Liver (tissue), 9 donors: ENCODE measurements around the gene DIAPH3. TPM values are rescaled to one million over a fixed set of nuclear protein-coding genes. Genes with fewer than 3 reads are reported as not detected.

Source experiments
- DNase-seq: peaks from one replicate; pipeline ENCODE4 v3.0.0-alpha.2; 2017; ENCODE audit warnings: low spot score
- H3K27ac ChIP-seq, 2 donors: one replicate each; pipeline ENCODE4 v1.7.0; 2013; ENCODE audit warnings: inconsistent platforms in 2 of 2, low read length in 2 of 2, control low read depth in 1 of 2, low read depth in 1 of 2, mild to moderate bottlenecking in 1 of 2
- H3K27me3 ChIP-seq, 4 donors: one replicate each; pipeline versions ENCODE4 v1.6.1 to v1.7.0; 2013; ENCODE audit warnings: low read length in 3 of 4, inconsistent platforms in 1 of 4, mild to moderate bottlenecking in 1 of 4, moderate library complexity in 1 of 4; ENCODE audit not compliant: control insufficient read depth in 4 of 4, insufficient read depth in 4 of 4
- H3K36me3 ChIP-seq, 4 donors: one replicate each; pipeline versions ENCODE4 v1.6.1 to v1.7.0; 2013; ENCODE audit warnings: low read length in 3 of 4, mild to moderate bottlenecking in 3 of 4, low read depth in 1 of 4, moderate library complexity in 1 of 4; ENCODE audit not compliant: control insufficient read depth in 4 of 4, insufficient read depth in 3 of 4
- H3K4me1 ChIP-seq, 4 donors: one replicate each; pipeline versions ENCODE4 v1.6.1 to v1.7.0; 2013; ENCODE audit warnings: low read length in 3 of 4, mild to moderate bottlenecking in 3 of 4, moderate library complexity in 1 of 4; ENCODE audit not compliant: control insufficient read depth in 4 of 4, insufficient read depth in 4 of 4
- H3K4me3 ChIP-seq, 3 donors: one replicate each; pipeline versions ENCODE4 v1.6.1 to v1.7.0; 2013; ENCODE audit warnings: low read length in 3 of 3, control low read depth in 1 of 3, low read depth in 1 of 3, mild to moderate bottlenecking in 1 of 3
- H3K9ac ChIP-seq, 2 donors: one replicate each; pipeline ENCODE4 v1.7.0; 2013; ENCODE audit warnings: low read length in 2 of 2, mild to moderate bottlenecking in 2 of 2, moderate library complexity in 2 of 2, control low read depth in 1 of 2, low read depth in 1 of 2
- H3K9me3 ChIP-seq, 4 donors: one replicate each; pipeline versions ENCODE4 v1.6.1 to v1.7.0; 2013; ENCODE audit warnings: low read length in 3 of 4; ENCODE audit not compliant: control insufficient read depth in 4 of 4
- EGR1 ChIP-seq, 2 donors: IDR thresholded peaks; 2 replicates each; pipeline ENCODE4 v1.6.1; 2016 to 2018; ENCODE audit warnings: antibody characterized with exemption in 2 of 2, low read depth in 2 of 2
- FOXA1 ChIP-seq: IDR thresholded peaks from 2 replicates; pipeline ENCODE4 v1.6.1; 2016; ENCODE audit warnings: antibody characterized with exemption
- FOXA2 ChIP-seq: IDR thresholded peaks from 2 replicates; pipeline ENCODE4 v1.6.1; 2016; ENCODE audit warnings: antibody characterized with exemption
- GABPA ChIP-seq, 2 donors: IDR thresholded peaks in 1 of 2; conservative IDR thresholded peaks in 1 of 2; 2 replicates each; pipeline ENCODE4 v1.6.1; 2016; ENCODE audit warnings: antibody characterized with exemption in 2 of 2, mild to moderate bottlenecking in 1 of 2, moderate library complexity in 1 of 2
- HNF4A ChIP-seq, 2 donors: conservative IDR thresholded peaks; 2 replicates each; pipeline ENCODE4 v1.6.1; 2016; ENCODE audit warnings: antibody characterized with exemption in 2 of 2, mild to moderate bottlenecking in 2 of 2
- HNF4G ChIP-seq: IDR thresholded peaks from 2 replicates; pipeline ENCODE4 v1.6.1; 2016; ENCODE audit warnings: antibody characterized with exemption
- JUND ChIP-seq, 2 donors: IDR thresholded peaks; 2 replicates each; pipeline ENCODE4 v1.6.1; 2016; ENCODE audit warnings: antibody characterized with exemption in 2 of 2
- NR2F2 ChIP-seq: IDR thresholded peaks from 2 replicates; pipeline ENCODE4 v1.6.1; 2016; ENCODE audit warnings: antibody characterized with exemption
- RAD21 ChIP-seq, 2 donors: IDR thresholded peaks; 2 replicates each; pipeline ENCODE4 v1.6.1; 2016; ENCODE audit warnings: antibody characterized with exemption in 2 of 2, mild to moderate bottlenecking in 2 of 2
- RXRA ChIP-seq, 2 donors: IDR thresholded peaks; 2 replicates each; pipeline ENCODE4 v1.6.1; 2017 to 2018; ENCODE audit warnings: antibody characterized with exemption in 2 of 2, mild to moderate bottlenecking in 1 of 2
- SP1 ChIP-seq: IDR thresholded peaks from 2 replicates; pipeline ENCODE4 v1.6.1; 2018; ENCODE audit warnings: antibody characterized with exemption, mild to moderate bottlenecking
- TAF1 ChIP-seq: conservative IDR thresholded peaks from 2 replicates; pipeline ENCODE4 v1.6.1; 2016; ENCODE audit warnings: antibody characterized with exemption, mild to moderate bottlenecking
- YY1 ChIP-seq: IDR thresholded peaks from 2 replicates; pipeline ENCODE4 v1.6.1; 2016; ENCODE audit warnings: antibody characterized with exemption, mild to moderate bottlenecking
- WGBS: extraction: QIAGEN DNeasy Blood & Tissue Kit; methylation state at CpG from one replicate; pipeline ENCODE4 v1.1.7; 2013; 5-methylcytosine and 5-hydroxymethylcytosine counted together
- polyA plus RNA-seq, 2 donors: library from polyadenylated mRNA; stranded (reverse) in 1 of 2; unstranded in 1 of 2; fragments of 200-250 nt in 1 of 2; fragments of >200 nt in 1 of 2; fragmentation: Nextera tagmentation in 1 of 2; extraction: Ambion mirVana in 1 of 2; gene quantifications; one replicate each; pipeline versions ENCODE4 v1.2.1 to v1.2.3, GENCODE V29; 2013 to 2015
- total RNA-seq, 2 donors: library from RNA; depleted of rRNA; stranded (reverse); fragments of >200 nt; gene quantifications; one replicate each; pipeline ENCODE4 v1.2.3, GENCODE V29; 2014
- TF ChIP-seq, protein P1 (sequence below): IDR thresholded peaks from 2 replicates; pipeline ENCODE4 v1.6.1; 2016; ENCODE audit warnings: antibody characterized with exemption
- TF ChIP-seq, protein P2 (sequence below): IDR thresholded peaks from 2 replicates; pipeline ENCODE4 v1.6.1; 2016; ENCODE audit warnings: antibody characterized with exemption
- TF ChIP-seq, protein P3 (sequence below): IDR thresholded peaks from 2 replicates; pipeline ENCODE4 v1.6.1; 2016; ENCODE audit warnings: antibody characterized with exemption
- TF ChIP-seq, protein P4 (sequence below): IDR thresholded peaks from 2 replicates; pipeline ENCODE4 v1.6.1; 2016; ENCODE audit warnings: antibody characterized with exemption, mild to moderate bottlenecking
- TF ChIP-seq, protein P5 (sequence below): fragments of 150-350 bp; IDR thresholded peaks from 2 replicates; pipeline ENCODE4 v1.5.1; 2017; ENCODE audit warnings: improper control_type of control experiment, low read depth, low read length; ENCODE audit not compliant: missing input control
- donor health status: healthy.
- donor health status: healthy.
- donor health status: healthy.
- donor health status: healthy.
- donor health status: healthy.

DIAPH3 gene
- total and polyA plus RNA-seq, 4 donors, result 0.08 to 11.1 (median 0.27) TPM

DNA sequence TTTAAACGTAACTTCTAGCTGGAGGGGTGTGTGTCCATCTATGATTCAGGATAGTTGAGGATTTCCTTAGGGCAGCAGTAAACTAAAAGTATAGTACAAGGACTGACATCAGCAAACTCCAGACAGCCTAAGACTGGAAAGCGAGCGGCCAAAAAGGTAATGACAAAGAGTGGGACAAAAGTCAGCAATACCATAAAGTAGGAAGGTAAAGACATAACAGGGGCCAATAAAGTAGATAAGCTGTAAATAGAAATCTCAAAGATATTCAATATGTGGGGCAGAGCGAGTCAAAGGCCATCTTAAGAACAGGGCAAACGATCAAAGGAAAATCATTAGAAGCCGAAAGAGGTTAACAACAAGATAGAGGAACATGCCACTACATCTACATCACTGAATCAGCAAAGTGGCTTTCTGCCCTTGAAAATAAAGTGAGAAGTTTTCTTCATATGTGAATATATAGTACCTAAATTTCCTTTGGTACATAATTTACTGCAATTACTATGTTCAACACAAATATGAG is 167.2 kb downstream of the DIAPH3 start:
- no peaks in the 10 kb centered on the region for H3K9me3 ChIP-seq
- 90% methylated on average over 6 of the region's 6 CpGs for WGBS
- H3K9ac ChIP-seq, result no peak overlapping the region
- no peaks in the 10 kb centered on the region for H3K36me3 ChIP-seq
- H3K27me3 ChIP-seq, result no peaks in the 10 kb centered on the region
- no peaks in the 10 kb centered on the region for H3K4me1 ChIP-seq
- TF ChIP-seq, protein P1, sequence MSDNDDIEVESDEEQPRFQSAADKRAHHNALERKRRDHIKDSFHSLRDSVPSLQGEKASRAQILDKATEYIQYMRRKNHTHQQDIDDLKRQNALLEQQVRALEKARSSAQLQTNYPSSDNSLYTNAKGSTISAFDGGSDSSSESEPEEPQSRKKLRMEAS, result no peak
- no peak for TF ChIP-seq NR2F2
- no peak for TF ChIP-seq RAD21 (IDR thresholded peaks at IDR 0.05)
- TF ChIP-seq, protein P2, sequence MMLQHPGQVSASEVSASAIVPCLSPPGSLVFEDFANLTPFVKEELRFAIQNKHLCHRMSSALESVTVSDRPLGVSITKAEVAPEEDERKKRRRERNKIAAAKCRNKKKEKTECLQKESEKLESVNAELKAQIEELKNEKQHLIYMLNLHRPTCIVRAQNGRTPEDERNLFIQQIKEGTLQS, result no peak
- TF ChIP-seq RXRA (IDR thresholded peaks at IDR 0.05), result no peak
- TF ChIP-seq SP1, result no peak
- TF ChIP-seq, protein P3, sequence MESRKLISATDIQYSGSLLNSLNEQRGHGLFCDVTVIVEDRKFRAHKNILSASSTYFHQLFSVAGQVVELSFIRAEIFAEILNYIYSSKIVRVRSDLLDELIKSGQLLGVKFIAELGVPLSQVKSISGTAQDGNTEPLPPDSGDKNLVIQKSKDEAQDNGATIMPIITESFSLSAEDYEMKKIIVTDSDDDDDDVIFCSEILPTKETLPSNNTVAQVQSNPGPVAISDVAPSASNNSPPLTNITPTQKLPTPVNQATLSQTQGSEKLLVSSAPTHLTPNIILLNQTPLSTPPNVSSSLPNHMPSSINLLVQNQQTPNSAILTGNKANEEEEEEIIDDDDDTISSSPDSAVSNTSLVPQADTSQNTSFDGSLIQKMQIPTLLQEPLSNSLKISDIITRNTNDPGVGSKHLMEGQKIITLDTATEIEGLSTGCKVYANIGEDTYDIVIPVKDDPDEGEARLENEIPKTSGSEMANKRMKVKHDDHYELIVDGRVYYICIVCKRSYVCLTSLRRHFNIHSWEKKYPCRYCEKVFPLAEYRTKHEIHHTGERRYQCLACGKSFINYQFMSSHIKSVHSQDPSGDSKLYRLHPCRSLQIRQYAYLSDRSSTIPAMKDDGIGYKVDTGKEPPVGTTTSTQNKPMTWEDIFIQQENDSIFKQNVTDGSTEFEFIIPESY, result no peak
- TF ChIP-seq JUND (IDR thresholded peaks at IDR 0.05), result no peak
- TF ChIP-seq HNF4A (conservative IDR thresholded peaks at IDR 0.05), result no peak
- TF ChIP-seq TAF1, result no peak
- TF ChIP-seq FOXA2, result no peak
- no peak for DNase-seq
- H3K4me3 ChIP-seq, result no peak overlapping the region
- no peak overlapping the region for H3K27ac ChIP-seq

DNA sequence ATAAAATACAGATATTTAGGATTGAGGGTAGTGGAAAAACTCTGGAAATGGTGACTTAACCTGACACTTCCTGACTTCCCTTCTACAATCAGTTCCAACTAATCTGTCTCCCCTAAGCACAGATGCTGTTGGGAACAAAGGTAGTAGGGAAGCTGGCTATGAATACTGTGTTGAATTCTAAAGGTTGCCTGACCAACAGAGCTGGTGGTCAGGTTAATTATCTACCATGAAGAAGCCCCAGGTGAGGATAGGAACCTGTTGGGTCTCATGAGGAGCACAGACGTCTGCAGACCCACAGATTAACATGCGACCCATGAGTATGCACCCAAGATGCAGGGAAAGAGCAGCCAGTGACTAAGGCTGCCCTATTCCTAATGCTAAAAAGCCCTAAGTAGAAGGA is 172.3 kb downstream of the DIAPH3 start:
- H3K27ac ChIP-seq, result no peak overlapping the region
- H3K27me3 ChIP-seq, result no peaks in the 10 kb centered on the region
- no peak overlapping the region for H3K9ac ChIP-seq
- 72% methylated on average over 2 of the region's 2 CpGs for whole genome bisulfite sequencing
- no peaks in the 10 kb centered on the region for H3K9me3 ChIP-seq
- no peak overlapping the region for H3K4me3 ChIP-seq
- H3K4me1 ChIP-seq, result no peaks in the 10 kb centered on the region
- TF ChIP-seq, protein P4, sequence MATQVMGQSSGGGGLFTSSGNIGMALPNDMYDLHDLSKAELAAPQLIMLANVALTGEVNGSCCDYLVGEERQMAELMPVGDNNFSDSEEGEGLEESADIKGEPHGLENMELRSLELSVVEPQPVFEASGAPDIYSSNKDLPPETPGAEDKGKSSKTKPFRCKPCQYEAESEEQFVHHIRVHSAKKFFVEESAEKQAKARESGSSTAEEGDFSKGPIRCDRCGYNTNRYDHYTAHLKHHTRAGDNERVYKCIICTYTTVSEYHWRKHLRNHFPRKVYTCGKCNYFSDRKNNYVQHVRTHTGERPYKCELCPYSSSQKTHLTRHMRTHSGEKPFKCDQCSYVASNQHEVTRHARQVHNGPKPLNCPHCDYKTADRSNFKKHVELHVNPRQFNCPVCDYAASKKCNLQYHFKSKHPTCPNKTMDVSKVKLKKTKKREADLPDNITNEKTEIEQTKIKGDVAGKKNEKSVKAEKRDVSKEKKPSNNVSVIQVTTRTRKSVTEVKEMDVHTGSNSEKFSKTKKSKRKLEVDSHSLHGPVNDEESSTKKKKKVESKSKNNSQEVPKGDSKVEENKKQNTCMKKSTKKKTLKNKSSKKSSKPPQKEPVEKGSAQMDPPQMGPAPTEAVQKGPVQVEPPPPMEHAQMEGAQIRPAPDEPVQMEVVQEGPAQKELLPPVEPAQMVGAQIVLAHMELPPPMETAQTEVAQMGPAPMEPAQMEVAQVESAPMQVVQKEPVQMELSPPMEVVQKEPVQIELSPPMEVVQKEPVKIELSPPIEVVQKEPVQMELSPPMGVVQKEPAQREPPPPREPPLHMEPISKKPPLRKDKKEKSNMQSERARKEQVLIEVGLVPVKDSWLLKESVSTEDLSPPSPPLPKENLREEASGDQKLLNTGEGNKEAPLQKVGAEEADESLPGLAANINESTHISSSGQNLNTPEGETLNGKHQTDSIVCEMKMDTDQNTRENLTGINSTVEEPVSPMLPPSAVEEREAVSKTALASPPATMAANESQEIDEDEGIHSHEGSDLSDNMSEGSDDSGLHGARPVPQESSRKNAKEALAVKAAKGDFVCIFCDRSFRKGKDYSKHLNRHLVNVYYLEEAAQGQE, result no peak
- no peak for TF ChIP-seq HNF4A (conservative IDR thresholded peaks at IDR 0.05)
- no peak for TF ChIP-seq SP1
- TF ChIP-seq, protein P5, sequence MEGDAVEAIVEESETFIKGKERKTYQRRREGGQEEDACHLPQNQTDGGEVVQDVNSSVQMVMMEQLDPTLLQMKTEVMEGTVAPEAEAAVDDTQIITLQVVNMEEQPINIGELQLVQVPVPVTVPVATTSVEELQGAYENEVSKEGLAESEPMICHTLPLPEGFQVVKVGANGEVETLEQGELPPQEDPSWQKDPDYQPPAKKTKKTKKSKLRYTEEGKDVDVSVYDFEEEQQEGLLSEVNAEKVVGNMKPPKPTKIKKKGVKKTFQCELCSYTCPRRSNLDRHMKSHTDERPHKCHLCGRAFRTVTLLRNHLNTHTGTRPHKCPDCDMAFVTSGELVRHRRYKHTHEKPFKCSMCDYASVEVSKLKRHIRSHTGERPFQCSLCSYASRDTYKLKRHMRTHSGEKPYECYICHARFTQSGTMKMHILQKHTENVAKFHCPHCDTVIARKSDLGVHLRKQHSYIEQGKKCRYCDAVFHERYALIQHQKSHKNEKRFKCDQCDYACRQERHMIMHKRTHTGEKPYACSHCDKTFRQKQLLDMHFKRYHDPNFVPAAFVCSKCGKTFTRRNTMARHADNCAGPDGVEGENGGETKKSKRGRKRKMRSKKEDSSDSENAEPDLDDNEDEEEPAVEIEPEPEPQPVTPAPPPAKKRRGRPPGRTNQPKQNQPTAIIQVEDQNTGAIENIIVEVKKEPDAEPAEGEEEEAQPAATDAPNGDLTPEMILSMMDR, result no peak
- TF ChIP-seq RAD21 (IDR thresholded peaks at IDR 0.05), result no peak
- TF ChIP-seq EGR1 (IDR thresholded peaks at IDR 0.05; ENCODE audit: low read depth in 2 of 2), result no peak
- TF ChIP-seq JUND (IDR thresholded peaks at IDR 0.05), result no peak
- TF ChIP-seq, protein P2, result no peak
- TF ChIP-seq FOXA1, result no peak
- TF ChIP-seq RXRA (IDR thresholded peaks at IDR 0.05), result no peak
- no peak for TF ChIP-seq TAF1
- TF ChIP-seq HNF4G, result no peak
- no peak for TF ChIP-seq YY1
- TF ChIP-seq, protein P1, result no peak
- no peak for TF ChIP-seq GABPA (IDR thresholded peaks at IDR 0.05 in 1 of 2, conservative IDR thresholded peaks at IDR 0.05 in 1 of 2)
- no peak for TF ChIP-seq FOXA2
- no peak for DNase-seq
- H3K36me3 ChIP-seq, result no peaks in the 10 kb centered on the region
